Trophoblast cell (in vitro differentiated cells and primary cell): ENCODE data around the gene HDDC3.

Source experiments
- DNase-seq, 2 donors: peaks; one replicate each; pipeline ENCODE4 v3.0.0-alpha.2; 2016
- H2AFZ ChIP-seq: 2 replicates; pipeline ENCODE4 v1.6.1; 2013; ENCODE audit warnings: low read length, moderate library complexity, mild to moderate bottlenecking; ENCODE audit not compliant: insufficient read depth, poor library complexity
- H2AK5ac ChIP-seq: 2 replicates; pipeline ENCODE4 v1.6.1; 2013; ENCODE audit warnings: mild to moderate bottlenecking, low read length
- H2BK120ac ChIP-seq: 2 replicates; pipeline ENCODE4 v1.6.1; 2013; ENCODE audit warnings: low read length, mild to moderate bottlenecking, moderate library complexity; ENCODE audit not compliant: insufficient read depth, poor library complexity
- H2BK12ac ChIP-seq: 2 replicates; pipeline ENCODE4 v1.6.1; 2013; ENCODE audit warnings: mild to moderate bottlenecking, low read length, moderate library complexity
- H2BK5ac ChIP-seq: 2 replicates; pipeline ENCODE4 v1.6.1; 2013; ENCODE audit warnings: low read length, low read depth, moderate library complexity, mild to moderate bottlenecking; ENCODE audit not compliant: poor library complexity
- H3K14ac ChIP-seq: 2 replicates; pipeline ENCODE4 v1.6.1; 2013; ENCODE audit warnings: mild to moderate bottlenecking, low read length
- H3K18ac ChIP-seq: 2 replicates; pipeline ENCODE4 v1.6.1; 2013; ENCODE audit warnings: mild to moderate bottlenecking, low read length
- H3K23ac ChIP-seq: 2 replicates; pipeline ENCODE4 v1.6.1; 2013; ENCODE audit warnings: low read length
- H3K27ac ChIP-seq: 2 replicates; pipeline ENCODE4 v1.5.1; 2013; ENCODE audit warnings: low read depth, mild to moderate bottlenecking, inconsistent platforms, low read length, moderate library complexity
- H3K27me3 ChIP-seq: 2 replicates; pipeline ENCODE4 v1.6.1; 2013; ENCODE audit warnings: inconsistent platforms, mild to moderate bottlenecking, low read length, moderate library complexity; ENCODE audit not compliant: insufficient read depth
- H3K36me3 ChIP-seq, 2 experiments: 1 replicate in 1 of 2; 2 replicates in 1 of 2; pipeline ENCODE4 v1.6.1; 2013; ENCODE audit warnings: low read length in 2 of 2, mild to moderate bottlenecking in 2 of 2, moderate library complexity in 1 of 2; ENCODE audit not compliant: insufficient read depth in 2 of 2, control insufficient read depth in 1 of 2
- H3K4ac ChIP-seq: 2 replicates; pipeline ENCODE4 v1.6.1; 2013; ENCODE audit warnings: low read depth, mild to moderate bottlenecking, low read length, moderate library complexity
- H3K4me1 ChIP-seq, 2 experiments: 1 replicate in 1 of 2; 2 replicates in 1 of 2; pipeline ENCODE4 v1.6.1; 2013; ENCODE audit warnings: low read length in 2 of 2, mild to moderate bottlenecking in 2 of 2, moderate library complexity in 1 of 2; ENCODE audit not compliant: insufficient read depth in 2 of 2, control insufficient read depth in 1 of 2
- H3K4me2 ChIP-seq: 2 replicates; pipeline ENCODE4 v1.6.1; 2013; ENCODE audit warnings: inconsistent platforms, mild to moderate bottlenecking, low read length, moderate library complexity
- H3K4me3 ChIP-seq: 2 replicates; pipeline ENCODE4 v1.5.1; 2013; ENCODE audit warnings: mild to moderate bottlenecking, low read depth, low read length, inconsistent platforms
- H3K79me1 ChIP-seq: one replicate; pipeline ENCODE4 v1.6.1; 2013; ENCODE audit warnings: low read length
- H3K79me2 ChIP-seq: 2 replicates; pipeline ENCODE4 v1.6.1; 2013; ENCODE audit warnings: low read length, mild to moderate bottlenecking; ENCODE audit not compliant: control insufficient read depth, insufficient read depth, poor library complexity
- H3K9ac ChIP-seq: 2 replicates; pipeline ENCODE4 v1.6.1; 2013; ENCODE audit warnings: mild to moderate bottlenecking, low read length
- H3K9me3 ChIP-seq: 2 replicates; pipeline ENCODE4 v1.6.1; 2013; ENCODE audit warnings: low read depth, mild to moderate bottlenecking, control low read depth, inconsistent platforms, low read length; ENCODE audit not compliant: insufficient read depth
- H4K12ac ChIP-seq: 2 replicates; pipeline ENCODE4 v1.6.1; 2013; ENCODE audit warnings: low read depth, mild to moderate bottlenecking, low read length, moderate library complexity
- H4K8ac ChIP-seq: 2 replicates; pipeline ENCODE4 v1.6.1; 2013; ENCODE audit warnings: low read depth, mild to moderate bottlenecking, low read length, moderate library complexity
- H4K91ac ChIP-seq: one replicate; pipeline ENCODE4 v1.6.1; 2013; ENCODE audit warnings: low read depth, mild to moderate bottlenecking, low read length, moderate library complexity
- WGBS: extraction: QIAGEN DNeasy Blood & Tissue Kit; methylation state at CpG from one replicate; pipeline ENCODE4 v1.1.7; 2013; ENCODE audit warnings: missing lambda C conversion rate; ENCODE audit not compliant: insufficient read length, insufficient coverage; ENCODE audit errors: extremely low coverage; 5-methylcytosine and 5-hydroxymethylcytosine counted together

HDDC3 gene

DNA sequence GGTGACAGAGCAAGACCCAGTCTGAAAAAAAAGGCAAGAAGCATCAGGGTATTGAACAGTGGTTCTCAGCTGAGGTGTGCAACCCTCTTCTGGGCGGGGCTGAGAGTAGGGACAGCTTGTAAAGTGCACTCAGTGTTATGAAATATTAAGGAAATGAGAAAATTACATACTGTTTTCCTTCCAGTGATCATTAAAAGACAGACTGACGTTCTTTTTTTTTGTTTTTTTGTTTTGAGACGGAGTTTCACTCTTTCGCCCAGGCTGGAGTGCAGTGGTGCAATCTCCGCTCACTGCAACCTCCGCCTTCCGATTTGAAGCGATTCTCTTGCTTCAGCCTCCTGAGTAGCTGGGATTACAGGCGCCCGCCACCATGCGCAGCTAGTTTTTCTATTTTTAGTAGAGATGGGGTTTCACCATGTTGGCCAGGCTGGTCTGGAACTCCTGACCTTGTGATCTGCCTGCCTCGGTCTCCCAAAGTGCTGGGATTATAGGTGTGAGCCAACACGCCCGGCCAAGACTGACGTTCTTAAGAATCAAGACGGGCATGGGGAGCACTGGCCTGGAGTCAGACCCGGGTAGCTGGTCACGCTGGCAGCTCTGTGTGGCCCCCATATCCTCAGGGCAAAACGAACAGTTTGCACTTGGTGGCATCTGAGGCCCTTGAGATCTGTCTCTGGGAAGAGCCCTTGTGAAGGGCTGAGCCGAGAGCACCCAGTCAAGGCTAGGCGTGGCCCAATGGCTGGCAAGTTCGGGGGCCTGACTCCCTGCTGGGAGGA lies 17.9 kb downstream of the HDDC3 start:
- Histone ChIP-seq H3K4me3 (no peak overlapping the region), H3K14ac (no peak overlapping the region), H4K91ac (no peak overlapping the region), H2BK12ac (no peak overlapping the region), H3K4me1 (no peaks in the 10 kb centered on the region), H3K79me1 (no peaks in the 10 kb centered on the region), H3K27me3 (no peaks in the 10 kb centered on the region), H2AK5ac (no peak overlapping the region), H3K9ac (no peak overlapping the region), H3K79me2 (no peaks in the 10 kb centered on the region), H2BK5ac (no peak overlapping the region), H4K8ac (no peak overlapping the region), H3K4me2 (no peak overlapping the region), H3K18ac (no peak overlapping the region), H4K12ac (no peak overlapping the region), H3K9me3 (no peaks in the 10 kb centered on the region), H3K23ac (no peak overlapping the region), H2BK120ac (no peak overlapping the region), H2AFZ (no peak overlapping the region), H3K36me3 (peaks cover 65 to 70% of the 10 kb centered on the region in 2 experiments), H3K27ac (no peak overlapping the region), H3K4ac (no peak overlapping the region)
- WGBS = no CpG with 5 or more reads among the region's 22 CpGs
- DNase-seq = no peak

DNA sequence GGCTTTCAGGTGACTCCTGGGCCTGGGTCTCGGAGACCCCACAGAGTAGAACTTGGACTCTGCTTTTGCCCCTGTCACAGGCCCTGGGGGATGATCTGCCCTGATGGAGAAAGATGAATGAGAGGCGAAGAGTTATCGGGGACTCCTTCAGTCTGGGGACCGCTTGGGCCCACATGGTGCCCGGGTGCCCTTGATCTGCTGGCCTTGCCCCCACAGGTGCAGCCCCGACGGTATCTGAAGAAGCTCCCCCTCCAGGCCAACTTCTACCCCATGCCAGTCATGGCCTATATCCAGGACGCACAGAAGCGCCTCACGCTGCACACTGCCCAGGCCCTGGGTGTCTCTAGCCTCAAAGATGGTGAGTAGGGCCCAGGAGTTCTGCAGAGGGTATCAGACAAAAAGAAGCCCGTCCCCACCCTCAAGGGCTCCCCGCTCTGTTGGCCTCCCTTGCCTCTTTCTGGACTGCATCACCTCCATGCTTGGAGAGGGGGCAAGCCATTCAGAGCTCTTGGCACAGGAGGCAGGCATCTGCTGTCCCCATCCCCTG lies 18.9 kb downstream of the HDDC3 start:
- Histone ChIP-seq H3K9ac (no peak overlapping the region), H3K4me2 (no peak overlapping the region), H2BK120ac (no peak overlapping the region), H2AFZ (no peak overlapping the region), H3K4me3 (no peak overlapping the region), H3K27ac (no peak overlapping the region), H2BK5ac (no peak overlapping the region), H3K79me1 (no peaks in the 10 kb centered on the region), H2AK5ac (no peak overlapping the region), H3K79me2 (no peaks in the 10 kb centered on the region), H3K36me3 (peaks cover 62% of the 10 kb centered on the region in 2 experiments), H3K4ac (no peak overlapping the region), H3K27me3 (no peaks in the 10 kb centered on the region), H4K12ac (no peak overlapping the region), H2BK12ac (no peak overlapping the region), H3K14ac (no peak overlapping the region), H4K91ac (no peak overlapping the region), H3K18ac (no peak overlapping the region), H3K4me1 (no peaks in the 10 kb centered on the region), H4K8ac (no peak overlapping the region), H3K9me3 (no peaks in the 10 kb centered on the region), H3K23ac (no peak overlapping the region)
- DNase-seq = no peak
- no CpG with 5 or more reads among the region's 12 CpGs for WGBS

DNA sequence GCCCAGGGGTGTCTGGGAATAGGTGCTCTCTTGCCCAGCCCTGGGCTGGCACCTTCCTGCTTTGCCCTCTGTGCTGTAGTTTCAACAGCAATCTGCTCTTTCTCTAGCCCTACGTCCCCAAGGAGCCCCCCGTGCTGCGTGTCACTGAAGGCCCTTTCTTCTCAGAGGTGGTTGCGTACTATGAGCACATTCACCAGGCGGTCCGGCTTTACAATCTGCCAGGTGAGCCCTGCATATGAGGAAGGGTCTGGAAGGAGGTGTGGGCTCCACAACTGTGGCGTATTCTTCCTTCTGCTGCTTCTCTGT lies 19.6 kb downstream of the HDDC3 start:
- no peak overlapping the region for H2BK5ac ChIP-seq
- WGBS = no CpG with 5 or more reads among the region's 7 CpGs
- H2BK120ac ChIP-seq = no peak overlapping the region
- H3K4me1 ChIP-seq = no peaks in the 10 kb centered on the region
- H3K9me3 ChIP-seq = no peaks in the 10 kb centered on the region
- no peak overlapping the region for H4K91ac ChIP-seq
- no peak for DNase-seq
- no peak overlapping the region for H3K4me2 ChIP-seq
- no peak overlapping the region for H4K12ac ChIP-seq
- H2BK12ac ChIP-seq = no peak overlapping the region
- H2AFZ ChIP-seq = no peak overlapping the region
- H3K9ac ChIP-seq = no peak overlapping the region
- no peak overlapping the region for H3K27ac ChIP-seq
- H3K36me3 ChIP-seq = peaks cover 55% of the 10 kb centered on the region in 2 experiments
- H3K18ac ChIP-seq = no peak overlapping the region
- no peak overlapping the region for H3K4me3 ChIP-seq
- H3K4ac ChIP-seq = no peak overlapping the region
- no peak overlapping the region for H4K8ac ChIP-seq
- no peaks in the 10 kb centered on the region for H3K79me2 ChIP-seq
- H3K27me3 ChIP-seq = no peaks in the 10 kb centered on the region
- H3K23ac ChIP-seq = no peak overlapping the region
- no peaks in the 10 kb centered on the region for H3K79me1 ChIP-seq
- no peak overlapping the region for H2AK5ac ChIP-seq
- H3K14ac ChIP-seq = no peak overlapping the region

DNA sequence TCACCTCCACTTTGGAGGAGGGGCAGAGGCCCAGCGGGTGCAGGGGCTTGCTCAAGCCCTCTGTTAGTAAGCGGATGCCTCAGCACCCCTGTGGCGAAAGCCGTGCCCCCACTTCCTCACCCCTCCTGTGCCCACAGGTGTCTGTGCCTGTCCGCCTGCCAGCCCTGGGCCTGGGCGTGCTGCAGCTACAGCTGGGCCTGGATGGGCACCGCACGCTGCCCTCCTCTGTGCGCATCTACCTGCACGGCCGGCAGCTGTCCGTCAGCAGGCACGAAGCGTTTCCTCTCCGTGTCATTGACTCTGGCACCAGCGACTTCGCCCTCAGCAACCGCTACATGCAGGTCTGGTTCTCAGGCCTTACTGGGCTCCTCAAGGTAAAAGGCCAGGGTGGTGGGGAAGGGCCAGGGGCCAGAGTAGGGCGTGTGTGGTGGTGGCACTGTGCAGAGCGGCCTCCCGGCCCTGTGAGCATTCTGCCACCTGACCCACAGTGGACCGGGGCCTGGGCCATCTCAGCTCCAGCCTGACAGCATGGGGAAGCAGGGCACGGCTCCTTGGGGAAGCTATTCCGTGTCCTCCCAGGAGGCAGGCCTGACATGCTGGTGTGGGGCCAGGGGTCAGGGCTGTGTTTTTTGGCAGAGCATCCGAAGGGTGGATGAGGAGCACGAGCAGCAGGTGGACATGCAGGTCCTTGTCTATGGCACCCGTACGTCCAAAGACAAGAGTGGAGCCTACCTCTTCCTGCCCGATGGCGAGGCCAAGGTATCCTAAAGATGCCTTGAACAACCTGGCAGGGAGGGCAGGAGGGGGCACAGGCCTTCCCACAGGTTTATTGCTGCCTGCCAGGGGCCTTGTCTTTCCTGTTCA lies 20.2 kb downstream of the HDDC3 start:
- H4K12ac ChIP-seq = no peak overlapping the region
- no peak overlapping the region for H3K4me2 ChIP-seq
- no CpG with 5 or more reads among the region's 30 CpGs for WGBS

More for the DNA sequence above, 20.2 kb downstream of the HDDC3 start:
- Histone ChIP-seq H3K79me1 (no peaks in the 10 kb centered on the region), H4K91ac (no peak overlapping the region), H2AK5ac (no peak overlapping the region), H3K9me3 (no peaks in the 10 kb centered on the region), H3K4me3 (no peak overlapping the region), H2BK12ac (no peak overlapping the region), H3K14ac (no peak overlapping the region), H3K4me1 (no peaks in the 10 kb centered on the region), H2BK5ac (no peak overlapping the region), H2AFZ (no peak overlapping the region), H3K18ac (no peak overlapping the region), H3K27ac (no peak overlapping the region), H3K9ac (no peak overlapping the region), H3K27me3 (no peaks in the 10 kb centered on the region), H3K36me3 (peaks cover 53 to 55% of the 10 kb centered on the region in 2 experiments), H4K8ac (no peak overlapping the region), H3K79me2 (no peaks in the 10 kb centered on the region), H2BK120ac (no peak overlapping the region), H3K23ac (no peak overlapping the region), H3K4ac (no peak overlapping the region)
- DNase-seq = no peak
